ENCODE data around the gene CR1. TPM values are rescaled to one million over a fixed set of nuclear protein-coding genes. Genes with fewer than 3 reads are reported as not detected.

CR1 gene
- total and polyA plus RNA-seq, 2 of the 8 experiments (the other 6 are each of a cell fraction or from before 2014, with no cell fraction given) = 0.15 to 0.22 TPM

- Histone ChIP-seq H3K27me3 (replicated peaks in 1 of 4; ENCODE audit: control insufficient read depth in 3 of 4, extremely low read depth in 1 of 4, insufficient read depth in 3 of 4, low read length in 3 of 4) (peaks cover 4 to 23% (median 19%) of the 10 kb centered on the region in 4 experiments; a peak in 6 of 7 replicates), H2BK15ac (ENCODE audit: low read length) (no peak overlapping the region), H2BK20ac (ENCODE audit: low read length) (no peak overlapping the region), H4K8ac (ENCODE audit: extremely low read depth, insufficient read depth, low read length) (no peak overlapping the region), H2AFZ (ENCODE audit: low read length) (no peak overlapping the region), H3K23ac (ENCODE audit: insufficient read length) (no peak overlapping the region), H3K36me3 (ENCODE audit: control insufficient read depth in 2 of 4, insufficient read depth in 4 of 4, low read length in 3 of 4) (no peaks in the 10 kb centered on the region), H3K4me1 (replicated peaks in 1 of 4; ENCODE audit: control insufficient read depth in 3 of 4, insufficient read depth in 4 of 4, low read length in 3 of 4) (peaks cover 0 to 6% (median 3%) of the 10 kb centered on the region in 4 experiments; a peak in 5 of 7 replicates), H3K4ac (replicated peaks; ENCODE audit: insufficient read length, low read depth, low read length) (no peak overlapping the region), H3K14ac (ENCODE audit: insufficient read length) (no peak overlapping the region), H3K9me3 (ENCODE audit: insufficient read depth in 2 of 2, low read depth in 1 of 2, low read length in 1 of 2) (no peaks in the 10 kb centered on the region), H3K79me2 (ENCODE audit: control insufficient read depth in 1 of 2, insufficient read depth in 2 of 2, low read length in 2 of 2) (no peaks in the 10 kb centered on the region), H4K91ac (replicated peaks; ENCODE audit: insufficient read length, low read length) (no peak overlapping the region), H4K5ac (ENCODE audit: insufficient read length, low read depth, low read length) (no peak overlapping the region), H2BK5ac (ENCODE audit: low read depth, low read length) (no peak overlapping the region), H3K9ac (replicated peaks in 1 of 4; ENCODE audit: extremely low read depth in 1 of 4, low read depth in 3 of 4, low read length in 3 of 4) (no peak overlapping the region), H3K56ac (replicated peaks; ENCODE audit: insufficient read length, low read depth, low read length) (no peak overlapping the region), H2BK12ac (ENCODE audit: low read depth, low read length) (no peak overlapping the region), H4K20me1 (replicated peaks in 1 of 2; ENCODE audit: control insufficient read depth in 1 of 2, insufficient read depth in 2 of 2, low read length in 2 of 2) (no peaks in the 10 kb centered on the region), H3K23me2 (ENCODE audit: low read depth, low read length) (peaks cover 8% of the 10 kb centered on the region), H2AK5ac (ENCODE audit: low read depth, low read length) (no peak overlapping the region), H3K18ac (ENCODE audit: extremely low read depth, low read length) (no peak overlapping the region), H3K79me1 (ENCODE audit: low read depth, low read length) (no peaks in the 10 kb centered on the region), H3K27ac (ENCODE audit: low read depth, low read length) (no peak overlapping the region), H3K4me2 (ENCODE audit: insufficient read depth in 1 of 2, low read depth in 2 of 2, low read length in 2 of 2) (no peak overlapping the region), H2BK120ac (replicated peaks; ENCODE audit: low read depth, low read length) (no peak overlapping the region), H3K4me3 (ENCODE audit: extremely low read depth in 1 of 4, insufficient read depth in 2 of 4, low read depth in 3 of 4, low read length in 4 of 4) (no peak overlapping the region)
- ChIA-PET POLR2A (ENCODE audit: partially characterized antibody) (no interaction called here), CTCF (ENCODE audit: partially characterized antibody) (no interaction called here)
- FAIRE-seq (no peak), DNase-seq (ENCODE audit: low read depth in 1 of 2, low spot score in 2 of 2) (no peak)
- WGBS, 2 experiments (ENCODE audit: extremely low coverage in 1 of 2, insufficient coverage in 1 of 2, insufficient read length in 1 of 2, insufficient replicate concordance in 2 of 2, low coverage in 1 of 2, low lambda C conversion rate in 2 of 2, missing lambda C conversion rate in 1 of 2) = 92% methylated on average over 1 of the region's 1 CpG; no CpG with 5 or more reads in 1 of the 2 experiments
- TF ChIP-seq SP1 (IDR thresholded peaks at IDR 0.05; ENCODE audit: low read depth, low read length) (no peak), CREB1 (IDR thresholded peaks at IDR 0.05) (no peak)
Observed at GRCh38 chr1:207494171-207494570, 1.8 kb upstream of the CR1 start.
